IPS DF 19.7 (cell line): ENCODE data around the gene RIC3.

Experiments
- DNase-seq: peaks from one replicate; pipeline ENCODE4 v3.0.0-alpha.2; 2013; ENCODE audit warnings: low read depth, low spot score

The RIC3 gene

DNA sequence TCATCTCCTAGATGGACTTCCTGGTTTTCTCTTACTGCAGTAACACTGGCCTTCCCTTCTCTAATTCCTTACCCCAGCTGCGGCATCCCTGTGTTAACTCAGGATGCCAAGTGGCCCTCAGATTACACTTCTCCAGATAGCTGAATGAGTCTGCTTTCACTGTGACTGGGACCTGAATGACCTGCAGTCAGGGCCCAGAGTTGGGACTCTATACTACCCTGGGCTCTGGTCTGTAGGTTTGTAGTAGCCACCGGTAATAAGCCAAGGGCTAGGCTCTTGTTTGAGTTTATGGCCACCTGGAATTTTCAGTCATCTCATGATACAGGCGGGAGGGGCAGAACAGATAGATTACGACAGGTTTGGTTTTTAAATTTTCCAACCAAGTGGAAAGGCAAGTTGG is 63.7 kb downstream of the RIC3 start:
- no peak for DNase-seq

DNA sequence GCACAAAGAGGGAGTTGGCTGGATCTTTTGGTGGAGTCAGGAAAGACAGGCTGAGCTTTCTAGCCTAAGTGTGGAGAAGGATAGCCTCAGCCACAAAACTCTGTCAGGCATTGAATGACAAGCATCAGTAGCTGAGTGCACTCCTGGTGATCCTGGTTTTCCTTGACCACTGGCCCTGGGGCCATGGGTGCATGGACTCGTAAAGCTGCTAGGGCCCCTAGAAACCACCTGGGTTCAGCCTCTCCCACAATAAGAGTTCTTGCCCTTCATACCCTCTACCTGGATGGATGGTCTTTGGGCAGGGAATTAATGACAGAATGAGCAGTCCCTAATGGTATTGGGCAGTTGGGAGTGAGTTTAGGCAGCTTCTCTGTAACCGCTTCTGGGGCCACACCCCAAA is 64.9 kb downstream of the RIC3 start:
- DNase-seq, result no peak

DNA sequence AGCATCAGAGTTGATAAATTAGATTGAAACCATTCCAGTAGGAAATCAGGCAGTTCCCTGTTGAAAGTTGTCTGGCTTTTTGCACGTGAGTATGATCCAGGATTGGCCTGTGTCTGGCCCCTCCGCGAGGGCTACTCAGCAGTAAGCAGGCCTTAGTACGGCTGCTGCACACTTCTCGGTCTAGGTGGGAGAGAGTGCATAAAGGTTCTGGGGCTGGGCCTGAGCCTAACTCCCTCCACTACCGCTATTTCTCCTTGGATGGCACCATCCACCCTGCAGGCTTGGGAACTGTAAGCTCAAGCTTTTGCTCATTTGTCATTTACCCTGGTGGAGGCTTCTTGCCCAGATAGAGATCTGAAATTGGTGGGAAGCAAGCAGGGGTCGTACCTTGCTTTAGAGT is 65.9 kb downstream of the RIC3 start:
- DNase-seq, result no peak

DNA sequence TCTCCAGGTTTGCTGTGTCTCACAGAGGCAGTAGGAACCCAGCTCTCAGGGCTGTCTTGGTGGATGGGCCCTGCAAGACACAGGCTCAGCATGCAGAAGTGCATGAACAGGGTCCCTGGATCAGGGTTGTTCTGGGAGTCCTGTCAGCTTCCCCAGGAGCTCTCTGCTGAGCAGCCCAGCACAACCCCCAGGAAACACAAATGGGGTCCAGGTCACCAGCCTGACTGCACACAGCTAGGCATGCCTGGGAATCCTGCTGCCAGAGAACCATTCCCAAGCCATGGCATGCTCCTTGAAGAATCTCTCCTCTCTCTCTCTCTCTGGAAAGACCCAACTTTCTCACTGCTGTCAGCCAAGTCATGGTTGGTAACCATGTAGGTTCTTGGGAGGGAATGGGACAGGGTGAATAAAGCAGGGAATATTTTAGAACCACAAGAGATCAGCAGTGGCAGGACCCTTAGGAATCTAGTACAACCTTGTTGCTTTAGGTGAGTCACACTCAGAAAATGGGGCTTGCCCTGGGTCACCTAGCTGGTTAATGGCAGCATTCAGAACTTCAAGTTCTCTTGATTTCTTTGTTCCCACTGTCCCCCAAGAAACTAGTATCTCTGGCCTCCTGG is 66.4 kb downstream of the RIC3 start:
- no peak for DNase-seq

DNA sequence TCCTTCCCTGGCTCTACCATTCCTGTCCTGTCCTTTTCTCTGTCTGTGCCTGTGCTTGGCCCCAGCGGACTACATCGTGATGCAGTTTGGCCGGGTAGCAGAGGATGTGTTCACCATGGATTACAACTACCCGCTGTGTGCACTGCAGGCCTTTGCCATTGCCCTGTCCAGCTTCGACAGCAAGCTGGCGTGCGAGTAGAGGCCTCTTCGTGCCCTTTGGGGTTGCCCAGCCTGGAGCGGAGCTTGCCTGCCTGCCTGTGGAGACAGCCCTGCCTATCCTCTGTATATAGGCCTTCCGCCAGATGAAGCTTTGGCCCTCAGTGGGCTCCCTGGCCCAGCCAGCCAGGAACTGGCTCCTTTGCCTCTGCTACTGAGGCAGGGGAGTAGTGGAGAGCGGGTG is 67.4 kb downstream of the RIC3 start:
- DNase-seq, result no peak

DNA sequence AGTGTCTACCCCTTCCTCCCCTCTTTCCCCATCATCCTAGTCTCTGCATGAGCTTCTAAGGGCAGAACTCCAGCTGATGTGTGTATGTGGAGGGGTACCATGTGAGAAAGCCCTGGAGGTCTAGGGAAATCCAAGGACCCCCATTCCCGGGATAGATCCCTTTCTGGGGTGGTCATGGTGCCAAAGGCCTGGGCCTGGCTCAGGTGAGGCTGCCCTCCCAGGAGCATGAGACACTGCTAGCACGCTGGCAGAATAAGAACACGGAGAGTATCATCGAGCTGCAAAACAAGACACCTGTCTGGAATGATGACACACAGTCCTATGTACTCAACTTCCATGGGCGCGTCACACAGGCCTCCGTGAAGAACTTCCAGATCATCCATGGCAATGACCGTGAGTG is 68.2 kb downstream of the RIC3 start:
- DNase-seq, result no peak

DNA sequence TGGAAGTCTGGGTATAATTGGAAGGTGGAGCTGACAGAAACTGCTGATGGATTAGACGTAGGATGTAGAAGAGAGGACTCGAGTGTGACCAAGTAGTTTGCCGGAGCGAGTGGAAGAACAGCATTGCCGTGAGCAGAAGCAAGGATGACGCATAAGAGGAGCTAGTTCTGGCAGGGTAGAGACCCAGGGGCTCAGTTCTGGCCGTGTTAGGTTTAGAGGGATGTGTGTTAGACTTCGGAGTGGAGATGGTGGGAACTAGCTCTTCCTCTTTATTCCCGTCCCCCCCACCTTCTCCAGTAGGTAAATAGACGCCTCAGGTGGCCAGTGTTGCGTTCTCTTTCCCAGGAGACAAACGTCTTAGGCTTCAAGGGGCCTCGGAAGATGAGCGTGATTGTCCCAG is 68.7 kb downstream of the RIC3 start:
- DNase-seq, result no peak

DNA sequence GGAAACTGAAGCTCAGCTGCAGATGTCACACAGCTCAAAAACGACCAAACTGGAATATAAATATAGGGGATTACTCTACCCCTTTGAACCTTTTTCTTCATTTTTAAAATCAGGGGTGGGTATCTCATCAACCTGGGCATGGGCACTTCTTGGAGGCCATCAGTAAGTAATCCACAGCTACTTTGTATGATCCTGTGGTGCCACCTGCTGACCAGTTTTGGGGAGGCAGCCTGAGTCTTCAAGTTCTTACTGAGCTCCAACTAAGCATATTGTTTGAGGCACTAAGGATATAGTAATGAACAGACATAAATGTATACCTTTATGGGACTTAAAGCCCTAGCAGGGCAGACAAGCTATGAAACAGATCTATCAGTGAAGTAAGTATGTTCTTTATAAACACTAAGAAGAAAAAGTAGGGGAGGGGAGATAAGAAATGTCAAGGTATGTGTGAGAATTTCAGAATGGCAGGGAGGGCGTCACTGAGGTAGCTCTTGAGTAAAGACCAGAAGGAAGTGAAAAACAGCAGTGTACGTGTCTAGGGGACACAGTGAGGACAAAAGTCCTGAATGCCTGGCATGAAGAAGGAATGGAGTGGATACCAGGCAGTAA is 69.4 kb downstream of the RIC3 start:
- DNase-seq, result no peak

DNA sequence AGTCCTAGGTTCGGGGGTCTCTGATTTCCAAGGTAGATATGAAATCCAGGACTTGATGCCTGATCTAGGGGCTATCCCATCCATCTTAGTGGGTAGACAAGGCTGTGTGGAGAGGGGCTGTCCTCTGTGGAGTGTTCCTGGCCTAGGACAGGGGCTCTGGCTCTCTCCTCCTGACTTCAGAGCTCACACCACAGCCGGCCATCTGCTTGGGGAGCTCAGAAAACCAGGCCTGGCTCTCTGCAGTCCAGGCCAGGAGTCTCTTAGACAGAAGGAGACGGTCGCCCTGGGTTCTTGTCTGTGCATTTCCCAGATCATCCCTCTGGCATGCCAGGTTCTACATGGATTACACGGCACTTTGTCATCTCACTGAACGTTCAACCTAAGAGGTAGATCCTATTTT is 69.9 kb downstream of the RIC3 start:
- DNase-seq, result no peak

DNA sequence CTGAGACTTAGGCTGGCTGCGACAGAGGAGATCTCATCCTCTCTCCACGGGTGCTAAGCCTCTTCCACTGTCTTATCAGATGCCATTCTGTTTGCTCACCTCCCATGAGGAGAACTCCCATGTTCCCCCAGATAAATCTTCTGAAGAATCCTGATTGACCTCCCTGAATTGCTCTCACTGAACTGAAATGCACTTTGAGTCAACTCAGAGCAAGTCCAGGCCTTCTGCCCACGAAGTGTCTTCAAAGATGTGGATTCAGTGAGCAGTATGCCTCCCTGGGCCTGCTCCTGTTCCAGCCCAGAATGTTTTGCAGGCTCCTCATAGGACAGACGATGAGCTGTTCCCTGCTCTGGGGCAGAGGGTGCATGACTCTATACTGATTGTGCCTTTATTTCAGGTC is 70.5 kb downstream of the RIC3 start:
- DNase-seq, result no peak

DNA sequence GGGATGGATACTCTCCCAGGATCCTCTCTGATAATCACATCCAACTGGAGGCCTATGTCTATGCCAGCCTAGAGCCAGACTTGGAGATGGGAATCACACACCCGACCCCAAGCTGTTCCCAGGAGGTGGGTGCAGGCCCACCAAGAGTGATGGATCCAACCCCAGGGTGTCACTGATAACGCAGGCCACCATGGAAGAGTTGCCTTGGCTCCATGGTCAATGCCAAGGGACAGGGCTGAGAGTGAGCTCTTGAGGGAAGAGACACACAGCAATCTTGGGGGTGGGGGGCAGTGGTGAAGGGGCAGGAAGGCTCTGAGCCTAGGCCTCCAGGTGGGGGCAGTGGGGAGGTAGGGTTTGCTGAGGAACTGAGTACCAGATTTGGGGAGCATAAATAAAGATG is 70.9 kb downstream of the RIC3 start:
- DNase-seq, result no peak

DNA sequence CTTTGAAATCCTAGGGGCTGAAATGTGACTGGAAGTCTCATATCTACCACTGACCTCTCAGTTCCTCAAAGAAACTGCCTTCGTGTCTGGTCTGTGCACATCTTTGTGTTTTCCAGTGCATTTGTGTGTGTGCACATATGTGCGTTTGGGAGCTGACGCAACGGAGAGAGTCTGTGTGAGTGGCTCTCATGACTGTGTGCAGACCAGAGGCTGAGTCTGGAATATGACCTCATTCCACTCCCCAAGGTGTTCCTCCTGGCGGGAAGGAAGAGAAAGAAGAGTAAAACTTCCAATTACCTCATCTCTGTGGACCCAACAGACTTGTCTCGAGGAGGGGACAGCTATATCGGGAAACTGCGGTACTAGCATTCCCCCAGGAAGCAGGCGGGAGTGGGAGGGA is 71.4 kb downstream of the RIC3 start:
- no peak for DNase-seq

DNA sequence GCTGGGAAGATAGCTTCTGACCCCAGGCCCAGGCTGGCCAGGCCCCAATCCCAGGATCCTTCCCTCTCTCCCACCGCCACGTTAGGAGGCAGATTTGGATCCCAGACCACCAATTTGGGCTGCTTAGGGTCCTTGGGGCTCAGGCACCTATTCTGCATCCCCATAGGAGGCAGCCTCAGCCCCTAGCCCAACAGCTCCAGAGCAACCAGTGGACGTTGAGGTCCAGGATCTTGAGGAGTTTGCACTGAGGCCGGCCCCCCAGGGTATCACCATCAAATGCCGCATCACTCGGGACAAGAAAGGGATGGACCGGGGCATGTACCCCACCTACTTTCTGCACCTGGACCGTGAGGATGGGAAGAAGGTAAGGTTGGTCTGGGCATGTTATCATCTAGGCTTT is 71.8 kb downstream of the RIC3 start:
- no peak for DNase-seq

DNA sequence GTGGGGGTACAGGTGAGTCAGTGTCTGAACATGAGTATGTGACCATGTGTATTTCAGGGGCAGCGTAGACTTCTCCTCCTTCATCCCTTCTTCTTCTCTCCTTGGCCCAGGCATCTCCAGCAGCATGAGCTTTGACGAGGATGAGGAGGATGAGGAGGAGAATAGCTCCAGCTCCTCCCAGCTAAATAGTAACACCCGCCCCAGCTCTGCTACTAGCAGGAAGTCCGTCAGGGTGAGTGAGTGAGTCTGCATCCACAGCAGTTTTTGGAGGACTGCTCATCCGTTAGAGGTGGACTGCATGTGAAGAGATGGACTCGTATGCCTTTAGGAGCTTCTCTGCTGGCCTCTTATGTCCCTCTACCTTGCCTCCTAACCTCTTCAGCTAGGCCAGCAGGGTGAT is 72.2 kb downstream of the RIC3 start:
- DNase-seq, result no peak

DNA sequence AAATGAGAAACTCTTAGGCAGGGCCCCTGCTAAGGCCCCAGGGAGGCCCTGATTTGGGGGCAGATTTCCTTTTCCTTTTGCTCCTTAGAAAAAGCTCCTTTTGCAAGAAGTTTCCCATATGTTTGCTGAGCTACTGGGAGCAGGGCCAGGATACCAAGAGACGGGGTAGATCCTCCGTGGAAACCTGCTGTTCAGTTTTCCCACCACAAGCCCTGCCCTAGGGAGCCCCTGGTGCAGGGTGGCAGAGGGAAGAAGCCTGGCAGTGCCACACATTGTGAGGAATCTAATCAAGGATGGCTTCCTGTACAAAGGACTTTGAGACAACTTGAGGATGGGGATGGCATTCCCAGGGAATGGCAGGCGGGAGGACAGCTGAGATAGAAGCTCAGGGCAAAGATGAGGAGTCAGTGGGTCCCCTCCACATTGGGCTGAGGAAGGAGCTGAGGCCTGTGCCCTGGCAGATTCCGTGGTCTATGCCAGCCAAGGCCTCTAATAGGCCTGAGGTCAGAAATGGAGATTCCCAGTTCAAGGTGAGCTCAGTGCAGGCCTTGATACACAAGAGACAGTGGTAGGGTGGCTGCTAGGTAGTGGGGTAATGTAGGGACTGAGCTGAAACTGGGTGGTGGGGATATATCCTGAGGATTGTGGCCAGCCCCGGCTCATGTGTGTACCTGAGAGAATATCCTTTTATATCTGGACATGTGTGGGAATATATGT is 72.9 kb downstream of the RIC3 start:
- no peak for DNase-seq

DNA sequence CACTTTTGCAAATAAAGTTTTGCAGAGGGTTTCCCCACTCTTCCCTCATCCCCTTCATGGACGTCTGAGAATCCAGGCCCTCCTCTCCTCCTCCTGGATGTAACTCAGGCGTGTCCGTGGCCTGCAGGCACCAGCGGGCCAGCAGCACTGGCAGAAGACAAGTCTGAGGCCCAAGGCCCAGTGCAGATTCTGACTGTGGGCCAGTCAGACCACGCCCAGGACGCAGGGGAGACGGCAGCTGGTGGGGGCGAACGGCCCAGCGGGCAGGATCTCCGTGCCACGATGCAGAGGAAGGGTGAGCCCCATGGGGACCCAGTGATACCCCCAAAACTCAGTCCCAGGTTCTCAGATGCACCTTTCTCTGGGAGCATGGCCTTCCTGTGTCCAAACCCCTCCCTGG is 73.5 kb downstream of the RIC3 start:
- DNase-seq, result no peak

DNA sequence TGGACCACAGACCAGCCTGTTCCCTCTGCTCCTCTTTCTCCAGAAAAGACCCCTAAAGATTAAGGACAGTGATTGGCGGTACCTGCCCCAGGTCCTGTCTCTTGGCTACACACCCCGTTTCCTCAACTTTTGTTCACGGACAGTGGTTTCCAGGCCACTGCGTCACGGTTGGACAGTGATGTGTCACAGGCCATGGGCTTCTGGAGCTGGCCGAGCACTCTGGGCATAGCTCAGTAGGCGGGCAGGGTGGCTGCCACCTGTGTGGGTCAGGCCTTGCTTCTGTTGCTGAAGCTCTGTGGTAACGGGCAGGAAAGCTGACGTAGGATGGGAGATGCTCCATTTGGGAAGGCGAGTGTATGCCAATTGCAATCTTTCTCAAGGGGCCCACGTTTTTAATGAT is 74.2 kb downstream of the RIC3 start:
- DNase-seq, result no peak

DNA sequence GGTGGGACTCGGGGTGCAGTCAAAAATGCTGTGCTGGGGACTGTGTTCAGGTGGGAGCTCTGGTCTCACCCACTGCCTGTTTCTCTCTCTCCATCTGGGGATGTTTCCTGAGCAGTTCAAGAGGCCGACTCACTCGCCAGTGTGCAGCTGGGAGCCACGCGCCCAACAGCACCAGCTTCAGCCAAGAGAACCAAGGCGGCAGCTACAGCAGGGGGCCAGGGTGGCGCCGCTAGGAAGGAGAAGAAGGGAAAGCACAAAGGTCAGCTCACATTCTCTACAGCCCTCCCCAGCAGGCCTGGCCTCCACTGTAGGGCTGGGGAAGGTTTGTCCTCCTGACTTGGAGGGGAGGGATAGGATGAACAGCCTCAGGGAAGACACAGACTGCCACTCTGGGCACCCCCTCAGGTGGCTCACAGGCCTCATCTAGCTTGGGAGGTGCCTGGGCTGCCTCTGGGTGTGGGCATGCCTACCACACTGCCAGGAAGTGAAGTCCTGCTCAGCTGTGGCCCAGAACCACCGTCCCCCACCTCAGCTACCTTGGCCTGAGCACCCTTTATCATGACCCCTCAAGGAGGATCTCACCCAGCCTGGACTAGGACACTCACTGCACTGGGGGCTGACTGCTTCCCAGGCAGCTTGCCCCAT is 74.8 kb downstream of the RIC3 start:
- DNase-seq, result no peak

DNA sequence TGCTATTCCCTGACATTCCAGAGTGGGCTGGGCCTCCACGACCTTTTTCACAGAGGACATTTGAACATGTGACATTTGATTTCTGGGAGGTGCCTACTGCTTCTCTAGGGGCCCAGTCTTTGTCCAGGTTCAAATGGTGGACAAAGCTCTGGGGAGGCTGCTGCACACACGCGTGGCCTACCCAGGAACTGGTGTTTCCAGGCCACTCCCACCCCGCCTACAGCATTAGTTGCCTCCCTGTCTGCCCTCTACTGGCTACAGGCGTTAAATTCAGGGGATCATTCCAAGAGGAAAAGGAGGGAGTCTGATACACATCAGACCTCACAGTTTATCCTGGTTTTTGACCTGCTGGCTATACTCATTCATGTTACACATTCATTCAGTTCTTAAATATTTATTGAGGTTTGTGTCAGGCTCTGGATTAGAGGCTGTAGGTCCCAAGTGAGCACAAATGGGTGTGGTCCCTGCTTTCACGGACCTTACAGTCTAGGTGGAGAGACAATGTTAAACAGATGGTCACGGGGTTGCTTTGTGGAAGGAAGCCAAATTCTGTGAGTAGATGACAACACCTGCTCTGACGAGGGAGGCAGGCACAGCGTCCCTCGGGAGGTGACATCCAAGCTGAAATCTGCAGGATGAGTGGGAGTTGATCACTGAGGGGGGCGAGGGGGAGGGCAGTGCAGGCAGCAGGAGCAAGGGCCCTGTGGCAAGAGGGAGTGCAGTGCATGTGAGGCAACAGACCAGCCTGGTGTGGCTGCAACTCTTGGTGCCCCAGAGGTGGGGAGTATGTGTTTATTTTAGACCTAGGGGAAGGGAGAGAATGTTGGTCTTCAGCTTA is 76.0 kb downstream of the RIC3 start:
- no peak for DNase-seq

DNA sequence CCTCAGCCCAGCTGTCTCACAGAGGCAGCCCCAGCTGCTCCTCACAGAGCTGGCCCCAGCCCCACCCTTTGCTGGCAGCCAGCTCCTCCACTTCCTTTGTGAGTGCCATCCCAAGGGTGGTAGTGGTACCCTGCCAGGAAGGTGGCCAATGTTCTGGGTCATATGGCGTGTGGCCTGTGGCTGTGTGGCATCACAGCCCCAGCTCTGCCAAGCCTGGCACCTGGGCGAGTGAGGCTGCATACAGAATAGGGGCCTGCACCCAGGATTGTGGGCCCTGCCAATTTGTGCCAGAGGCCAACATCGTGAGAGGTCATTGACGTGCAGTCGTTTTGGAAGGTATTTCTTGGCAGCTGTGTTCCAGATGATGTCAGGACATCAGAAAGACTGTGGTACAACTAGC is 77.1 kb downstream of the RIC3 start:
- DNase-seq, result no peak

DNA sequence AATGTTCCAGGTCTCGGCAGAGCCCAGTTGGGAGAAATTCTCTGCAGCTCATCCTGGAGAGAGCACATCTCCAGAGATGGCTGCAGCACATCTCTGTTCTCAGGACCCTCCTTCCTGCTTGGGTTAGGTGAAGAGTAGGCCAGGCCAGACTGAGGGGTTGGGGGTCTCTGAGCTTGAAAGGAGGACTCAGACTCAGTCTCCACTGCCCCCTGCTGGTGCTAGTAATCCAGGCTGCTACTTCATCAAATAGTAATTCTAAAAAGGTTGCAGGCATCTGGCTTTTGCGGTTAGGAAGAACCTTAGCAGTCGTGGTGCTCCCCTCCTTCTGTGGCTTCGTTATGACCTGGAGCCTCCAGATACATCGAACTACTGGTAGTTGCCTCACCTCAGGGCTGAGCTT is 78.1 kb downstream of the RIC3 start:
- no peak for DNase-seq
